HG03045 (cell line): Measurements from ENCODE around the gene CTRB1.
"Not testable (repeated sequence)": the region's sequence is repeated elsewhere in the genome, so short reads cannot be mapped to it uniquely, and the experiment has no call there.

Source experiments
- ATAC-seq: cut with Tn5 transposase; IDR thresholded peaks from one replicate; pipeline ENCODE4 v1.9.1; 2021; ENCODE audit warnings: mild to moderate bottlenecking, moderate library complexity; ENCODE audit not compliant: unreplicated experiment

The CTRB1 gene

DNA sequence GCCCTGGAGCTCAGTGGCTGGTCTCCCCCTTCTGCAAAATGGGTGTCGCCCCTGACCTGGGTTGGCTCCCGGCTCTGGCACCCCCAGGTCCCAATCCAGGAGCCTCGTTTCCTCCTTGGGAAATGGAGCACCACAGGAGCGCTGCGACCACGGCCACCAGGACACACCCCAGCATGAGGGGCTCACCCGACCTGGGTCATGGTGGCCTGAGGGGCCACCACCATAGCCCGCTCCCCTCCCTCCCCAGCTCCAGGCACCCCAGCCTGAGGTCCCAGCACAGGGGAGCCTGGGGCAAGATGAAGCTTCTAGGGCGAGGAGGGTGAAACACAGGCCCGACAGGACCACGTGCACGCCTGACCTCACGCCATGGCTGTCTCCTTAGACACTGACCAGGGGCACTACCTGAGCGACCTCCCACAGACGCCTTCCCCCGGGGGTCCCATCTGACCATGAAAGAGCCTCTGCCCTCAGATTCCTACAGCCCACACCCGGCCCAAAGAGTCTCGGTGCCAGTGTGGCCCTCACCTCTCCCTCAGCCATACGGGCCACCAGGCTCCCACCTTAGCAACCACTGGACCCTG lies 20.8 kb downstream of the CTRB1 start:
- ATAC-seq, result no peak

DNA sequence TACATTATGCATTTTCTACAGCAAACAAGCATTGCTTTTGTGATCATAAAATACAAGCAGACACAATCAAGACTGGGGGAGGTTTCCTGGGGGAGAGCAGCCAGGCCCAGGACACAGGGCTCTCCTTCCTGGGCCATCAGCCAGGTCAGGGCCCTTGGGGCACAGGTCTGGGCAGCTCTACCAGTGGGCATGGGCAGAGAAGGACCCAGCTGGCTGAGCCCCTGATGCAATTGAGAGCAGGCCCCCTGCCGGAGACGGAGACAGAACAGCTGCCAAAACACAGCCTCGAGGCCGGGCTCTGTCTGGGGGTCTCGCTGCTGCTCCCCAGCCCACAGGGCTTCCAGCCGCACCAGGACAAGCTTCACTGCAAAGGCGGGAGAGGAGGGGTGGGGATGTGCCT lies 21.8 kb downstream of the CTRB1 start:
- ATAC-seq, result not testable (repeated sequence)

GRCh38 chr16:75241412-75241811 lies 22.6 kb downstream of the CTRB1 start:
- no peak for ATAC-seq

DNA sequence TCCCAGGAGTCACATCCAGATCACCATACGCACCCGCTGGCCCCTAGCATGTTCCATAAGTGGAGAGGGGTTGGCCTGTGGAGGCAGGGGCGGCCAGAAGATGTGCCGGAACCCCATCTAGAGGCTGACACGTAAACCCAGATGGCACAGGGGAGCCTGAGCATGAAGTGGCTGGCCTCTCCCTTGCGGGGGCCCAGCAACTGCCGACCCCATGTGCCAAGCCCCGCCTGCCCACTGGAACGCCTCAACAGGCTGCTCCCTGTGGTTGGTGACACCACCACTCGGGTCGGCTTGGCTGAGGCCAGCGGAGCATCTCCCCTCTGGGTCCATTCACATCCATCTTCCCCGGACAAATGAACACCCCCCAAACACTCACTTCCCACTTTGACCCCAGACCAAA lies 23.2 kb downstream of the CTRB1 start:
- no peak for ATAC-seq

DNA sequence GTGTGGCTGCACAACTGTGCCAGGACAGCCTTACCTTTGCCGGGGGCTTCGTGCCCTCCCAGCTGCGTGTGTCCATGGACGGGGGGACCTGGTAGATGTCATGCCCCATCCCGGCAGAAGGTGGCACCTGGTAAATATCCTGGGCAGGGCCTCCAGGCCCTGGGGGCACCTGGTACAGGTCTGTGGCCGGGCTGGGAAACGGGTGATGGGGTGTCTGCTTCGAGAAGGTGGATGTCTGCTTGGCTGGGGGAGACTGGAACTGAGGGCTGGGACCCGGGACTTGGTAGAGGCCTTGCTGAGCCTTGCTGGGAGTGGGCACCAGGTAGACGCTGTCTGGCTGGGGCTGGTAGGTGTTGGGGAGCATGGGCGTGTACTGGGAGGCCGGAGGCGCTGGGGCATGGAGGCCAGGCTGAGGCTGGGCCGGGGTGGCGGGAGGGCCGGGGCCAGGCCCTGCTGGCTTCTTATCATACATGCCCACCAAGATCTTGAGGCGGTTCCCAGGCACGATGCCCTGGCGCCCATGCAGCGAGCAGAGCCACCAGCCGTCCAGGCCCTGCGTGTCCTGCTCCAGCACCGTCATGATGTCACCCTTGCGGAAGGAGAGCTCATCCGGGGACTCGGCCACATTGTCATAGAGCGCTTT lies 23.8 kb downstream of the CTRB1 start:
- not testable (repeated sequence) for ATAC-seq

GRCh38 chr16:75243667-75244224 lies 25.0 kb downstream of the CTRB1 start:
- no peak for ATAC-seq

DNA sequence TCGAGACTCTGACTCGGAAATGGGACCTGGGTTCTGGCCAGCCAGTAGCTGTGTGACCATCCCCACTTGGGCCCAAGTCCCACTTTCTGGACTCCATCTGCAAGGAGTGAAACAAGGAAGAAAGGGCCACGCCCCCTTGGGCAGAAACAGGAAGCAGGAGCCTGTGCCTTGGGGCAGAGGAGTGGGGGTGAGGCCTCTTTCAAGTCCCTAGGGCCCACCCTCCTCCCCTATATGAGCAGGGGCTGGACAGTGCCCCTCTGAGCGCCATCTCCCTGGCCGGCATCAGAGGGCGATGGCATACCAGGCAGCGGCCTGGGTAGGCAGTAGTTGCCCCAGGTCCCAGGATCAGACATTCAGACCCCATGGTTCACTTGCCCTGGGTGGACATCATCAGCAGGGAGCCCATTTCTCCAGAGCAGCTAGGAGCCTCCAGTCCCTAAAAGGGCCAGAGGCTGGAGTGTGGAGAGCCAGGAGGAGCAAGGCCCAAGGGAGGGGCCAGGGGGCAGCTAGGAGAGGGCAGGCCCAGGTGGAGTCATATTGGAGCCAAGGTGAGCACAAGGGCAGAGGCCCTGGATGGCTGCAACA lies 25.5 kb downstream of the CTRB1 start:
- no peak for ATAC-seq

GRCh38 chr16:75244844-75245758 lies 26.3 kb downstream of the CTRB1 start:
- peak; percentile 35 for ATAC-seq

DNA sequence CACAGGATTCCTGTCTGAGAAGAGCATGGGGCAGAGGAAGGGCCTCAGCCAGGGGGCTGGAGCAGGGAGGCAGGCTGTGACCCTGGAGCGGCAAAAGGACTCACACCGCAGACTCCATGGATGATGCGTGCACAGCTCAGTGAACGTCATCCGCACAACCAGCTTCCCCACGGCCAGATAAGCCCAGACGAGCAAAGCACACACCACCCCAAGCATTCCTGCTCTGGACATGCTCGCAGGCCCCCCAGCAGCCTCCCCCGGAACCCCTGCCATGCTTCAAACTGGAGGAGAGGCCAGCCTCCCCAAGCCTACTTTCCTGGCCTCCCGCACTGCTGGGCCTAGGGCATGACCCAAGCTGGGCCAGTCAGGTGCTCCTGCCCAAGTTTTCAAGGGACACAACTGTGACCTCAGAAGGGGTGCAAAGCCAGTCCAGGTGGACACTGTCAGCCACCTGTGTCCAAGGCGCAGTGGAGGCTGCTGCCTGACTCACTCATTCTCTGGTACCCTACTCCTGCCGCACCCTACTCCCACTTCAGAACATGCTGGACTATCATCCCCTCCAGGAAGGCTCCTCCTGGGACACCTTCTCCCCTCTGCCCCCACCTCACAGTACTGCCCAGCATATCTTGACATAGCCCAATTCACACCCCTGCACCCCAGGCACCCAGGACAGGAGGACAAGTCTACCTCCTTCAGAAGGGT lies 27.9 kb downstream of the CTRB1 start:
- ATAC-seq, result no peak

- no peak for ATAC-seq
Observed at GRCh38 chr16:75247249-75247648, 28.5 kb downstream of the CTRB1 start.

GRCh38 chr16:75248142-75248535 lies 29.4 kb downstream of the CTRB1 start:
- no peak for ATAC-seq

DNA sequence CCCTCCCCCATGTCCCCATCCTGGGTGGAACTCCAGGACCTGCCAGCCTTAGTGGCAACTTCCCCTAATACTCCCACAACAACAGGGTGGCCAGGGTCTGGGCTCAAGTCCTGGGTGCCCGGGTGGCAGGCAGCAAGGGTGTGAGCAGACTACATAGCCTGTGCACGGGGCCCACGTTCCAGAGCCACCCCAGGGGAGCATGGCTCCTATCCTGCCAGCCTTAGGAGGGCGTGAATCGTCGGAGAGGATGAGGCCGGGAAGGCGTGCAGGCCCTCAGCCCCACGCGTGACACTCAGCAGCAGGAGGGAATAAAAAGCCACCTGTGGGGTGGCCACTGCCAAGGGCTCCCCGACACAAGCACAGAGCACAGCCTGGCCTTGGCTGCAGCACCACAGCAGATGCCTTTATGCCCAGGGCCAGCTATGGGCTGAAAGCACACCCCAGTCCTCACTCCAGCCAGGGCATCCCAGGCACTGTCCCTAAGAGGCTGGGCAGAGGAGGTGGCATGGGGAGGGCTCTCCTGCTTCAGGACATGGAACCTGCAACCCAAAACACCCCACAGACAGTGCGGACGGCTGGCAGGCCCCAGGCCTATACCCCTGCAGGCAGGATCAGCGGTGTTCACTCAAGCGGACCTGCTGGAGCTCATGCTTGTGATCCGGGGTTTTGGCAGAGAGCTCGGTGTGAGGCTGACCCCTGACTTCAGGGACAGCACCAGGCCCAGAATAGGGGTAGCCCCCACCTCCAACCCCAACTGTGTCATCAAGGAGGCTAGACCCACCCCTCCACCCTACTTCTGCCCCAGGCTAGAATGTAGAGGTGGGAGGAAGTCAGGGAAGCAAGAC lies 30.0 kb downstream of the CTRB1 start:
- no peak for ATAC-seq

DNA sequence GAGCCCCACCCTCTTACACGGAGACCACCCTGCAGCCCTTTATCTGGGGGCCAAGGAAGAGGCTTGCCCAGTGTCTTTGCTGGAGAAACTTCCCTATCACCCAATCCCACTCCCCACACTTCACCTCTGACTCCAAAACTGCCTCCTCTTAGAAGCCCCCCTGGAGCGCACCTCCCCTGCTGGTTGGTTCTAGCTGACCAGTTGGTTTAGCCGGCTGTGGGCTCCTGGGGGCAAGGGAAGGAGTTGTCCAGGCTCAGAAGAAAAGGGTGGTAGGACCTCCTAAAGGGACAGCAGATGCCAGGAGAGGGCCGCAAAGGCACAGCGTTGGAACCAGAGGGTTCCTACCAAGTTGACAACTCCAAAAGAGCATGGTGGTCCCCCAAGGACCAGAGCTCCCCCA lies 30.7 kb downstream of the CTRB1 start:
- ATAC-seq, result no peak

DNA sequence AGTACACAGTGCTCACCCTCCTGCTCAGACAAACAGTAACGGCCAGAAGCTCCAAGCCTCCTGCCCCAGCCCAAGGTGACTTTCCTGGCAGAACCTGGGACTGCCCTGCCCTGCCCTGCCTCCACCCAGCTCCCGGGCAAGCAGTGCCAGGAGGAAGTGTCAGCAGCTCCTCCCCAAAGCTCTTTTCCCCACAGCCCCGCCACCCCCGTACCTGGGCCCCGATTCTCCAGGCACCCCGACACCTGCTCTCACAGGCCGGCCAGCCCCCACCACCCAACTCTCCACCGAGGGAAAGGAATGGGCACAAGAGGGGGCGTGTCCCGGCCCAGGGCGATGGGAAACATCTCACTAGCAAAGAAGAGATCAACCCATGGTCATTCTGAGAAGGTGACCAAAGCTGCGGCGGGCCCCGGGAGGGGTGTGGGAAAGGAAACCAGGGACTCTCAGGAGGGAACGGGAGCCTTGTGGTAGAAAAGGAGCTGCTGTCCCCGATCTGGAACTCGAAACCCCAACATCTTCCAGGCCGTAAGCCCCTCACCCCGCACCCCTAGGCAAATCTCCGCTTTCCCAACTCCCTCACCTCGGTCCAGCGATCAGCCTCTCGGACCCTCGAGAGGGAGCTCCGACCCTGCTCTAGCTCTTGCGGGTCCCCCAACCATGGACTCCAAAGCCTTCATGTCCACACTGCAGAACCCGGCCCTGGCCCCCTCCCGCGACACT lies 31.5 kb downstream of the CTRB1 start:
- no peak for ATAC-seq

- peak; percentile 41 for ATAC-seq
Observed at GRCh38 chr16:75250809-75251279, 32.1 kb downstream of the CTRB1 start.

DNA sequence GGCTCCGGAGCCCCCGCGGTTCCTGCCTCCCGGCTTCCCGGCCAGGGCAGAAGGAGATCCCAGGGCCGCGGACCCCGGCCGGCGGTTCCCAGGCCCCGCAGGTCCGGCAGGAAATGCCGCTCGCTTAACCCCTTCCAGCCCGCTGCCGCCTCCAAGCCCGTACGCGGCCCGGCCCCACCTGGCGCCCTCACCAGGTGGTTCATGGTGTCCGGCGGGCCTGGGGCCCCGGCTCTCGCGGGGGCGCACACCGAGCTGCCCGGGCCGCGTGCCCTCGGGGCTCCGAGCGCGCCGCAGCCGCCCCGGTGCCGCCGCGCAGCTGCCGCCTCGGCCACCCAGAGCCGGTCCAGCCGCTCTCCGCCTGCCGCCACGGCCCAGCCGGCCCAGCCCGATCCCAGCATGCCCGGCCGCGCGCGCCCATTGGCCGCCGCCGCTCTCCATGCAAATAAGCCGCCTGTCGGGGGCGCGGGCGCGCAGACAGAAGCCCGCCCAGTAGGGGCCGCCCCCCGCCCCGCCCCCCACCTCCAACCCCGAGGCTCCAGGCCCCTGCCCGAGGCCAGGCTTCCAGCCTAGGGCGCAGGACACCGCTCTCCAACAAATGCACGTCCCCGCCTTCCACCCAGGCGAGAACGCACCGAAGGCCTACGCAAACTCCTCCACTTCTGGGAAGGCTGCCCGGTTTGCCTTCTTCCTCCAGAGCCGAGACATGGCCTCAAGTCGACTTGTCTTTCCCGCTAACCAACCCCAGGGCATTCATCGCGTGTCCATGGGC lies 32.7 kb downstream of the CTRB1 start, which contains the start of gene BCAR1:
BCAR1 (minus strand) TSS at position 345 of the 769 bp plus-strand sequence; CDS start at position 203, 142 bp downstream.
- peak; percentile 65 for ATAC-seq

- ATAC-seq, result no peak
Observed at GRCh38 chr16:75252049-75252864, 33.5 kb downstream of the CTRB1 start.
